HL-60/S4 treated with phorbol 12-myristate 13-acetate at 8.2 ng/mL for 4 days and 3 days (cell line): ENCODE results near the gene PRKCA.
"Not testable (repeated sequence)": the region's sequence is repeated elsewhere in the genome, so short reads cannot be mapped to it uniquely, and the experiment has no call there.

Experiments
- in situ Hi-C: fragments of 300-500 bp; cut with MboI; formaldehyde crosslinking; loops from 2 replicates; pipeline ENCODE4 v1.15.0; 2022; ENCODE audit warnings: low sequenced_read_pairs

The PRKCA gene

GRCh38 chr17:66480243-66480642, 177.8 kb downstream of the PRKCA start:
- in situ Hi-C loops, result no loop called here

- in situ Hi-C loops, result no loop called here
These were observed 178.4 kb downstream of the PRKCA start for GRCh38 chr17:66480802-66481201.

- in situ Hi-C loops, result no loop called here
These were observed 178.9 kb downstream of the PRKCA start for GRCh38 chr17:66481271-66481670.

- in situ Hi-C loops, result no loop called here
These were observed 181.5 kb downstream of the PRKCA start for GRCh38 chr17:66483906-66484305.

GRCh38 chr17:66485309-66485947, 183.0 kb downstream of the PRKCA start:
- in situ Hi-C loops, result no loop called here

- in situ Hi-C loops, result no loop called here
These were observed 184.7 kb downstream of the PRKCA start for GRCh38 chr17:66487121-66487520.

GRCh38 chr17:66487981-66488468, 185.6 kb downstream of the PRKCA start:
- in situ Hi-C loops, result no loop called here

GRCh38 chr17:66488864-66489263, 186.5 kb downstream of the PRKCA start:
- in situ Hi-C loops, result no loop called here

- in situ Hi-C loops, result not testable (repeated sequence)
These were observed 187.2 kb downstream of the PRKCA start for GRCh38 chr17:66489576-66489975.

- in situ Hi-C loops, result no loop called here
These were observed 188.8 kb downstream of the PRKCA start for GRCh38 chr17:66491213-66491612.

- in situ Hi-C loops, result no loop called here
These were observed 189.3 kb downstream of the PRKCA start for GRCh38 chr17:66491665-66492064.

- in situ Hi-C loops, result no loop called here
These were observed 189.7 kb downstream of the PRKCA start for GRCh38 chr17:66492080-66492479.

GRCh38 chr17:66492561-66493005, 190.2 kb downstream of the PRKCA start:
- in situ Hi-C loops, result no loop called here

- in situ Hi-C loops, result no loop called here
These were observed 191.0 kb downstream of the PRKCA start for GRCh38 chr17:66493283-66494019.

GRCh38 chr17:66494023-66494803, 191.8 kb downstream of the PRKCA start:
- in situ Hi-C loops, result no loop called here

GRCh38 chr17:66495035-66495434, 192.6 kb downstream of the PRKCA start:
- in situ Hi-C loops, result no loop called here

- in situ Hi-C loops, result no loop called here
These were observed 193.9 kb downstream of the PRKCA start for GRCh38 chr17:66496306-66496705.

- in situ Hi-C loops, result no loop called here
These were observed 196.2 kb downstream of the PRKCA start for GRCh38 chr17:66498580-66498979.

- in situ Hi-C loops, result no loop called here
These were observed 204.2 kb downstream of the PRKCA start for GRCh38 chr17:66506641-66507040.

- in situ Hi-C loops, result no loop called here
These were observed 204.9 kb downstream of the PRKCA start for GRCh38 chr17:66507103-66507923.
